CD4-positive, alpha-beta T cell treated with Interleukin-17A for 1 hour (primary cell): Measurements from ENCODE around the gene GART.

Experiments used
- DNase-seq: peaks from one replicate; pipeline ENCODE4 v3.0.0-alpha.2; 2020

Gene GART

GRCh38 chr21:33458861-33459260, 83.1 kb downstream of the GART start:
- DNase-seq, result no peak

GRCh38 chr21:33455686-33456446, 86.1 kb downstream of the GART start:
- DNase-seq, result no peak
